T-helper 2 cell (primary cell): ENCODE results near the gene TBCCD1.
"Not testable (repeated sequence)": the region's sequence is repeated elsewhere in the genome, so short reads cannot be mapped to it uniquely, and the experiment has no call there.

Source experiments
- DNase-seq, 5 experiments: peaks; one replicate each; pipeline versions ENCODE4 v3.0.0 to v3.0.0-alpha.2; 2012 to 2022

Gene TBCCD1

DNA sequence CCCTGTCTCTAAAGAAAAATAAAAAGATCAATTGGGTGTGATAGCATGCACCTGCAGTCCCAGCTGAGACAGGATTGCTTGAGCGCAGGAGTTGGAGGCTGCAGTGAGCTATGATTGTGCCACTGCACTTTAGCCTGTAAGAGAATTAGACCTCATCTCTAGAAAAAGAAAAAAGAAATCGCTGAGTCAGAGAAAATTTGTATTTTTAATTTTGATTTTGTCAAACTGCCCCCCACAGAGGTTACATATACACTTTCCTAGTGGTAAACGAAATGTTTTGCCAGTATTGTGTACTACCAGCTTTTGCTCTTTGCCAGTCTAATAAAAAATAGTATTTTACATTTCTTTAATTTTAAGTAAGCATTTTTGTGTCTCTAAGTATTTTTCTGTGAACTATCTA lies 17.6 kb downstream of the TBCCD1 start:
- DNase-seq = no peak

DNA sequence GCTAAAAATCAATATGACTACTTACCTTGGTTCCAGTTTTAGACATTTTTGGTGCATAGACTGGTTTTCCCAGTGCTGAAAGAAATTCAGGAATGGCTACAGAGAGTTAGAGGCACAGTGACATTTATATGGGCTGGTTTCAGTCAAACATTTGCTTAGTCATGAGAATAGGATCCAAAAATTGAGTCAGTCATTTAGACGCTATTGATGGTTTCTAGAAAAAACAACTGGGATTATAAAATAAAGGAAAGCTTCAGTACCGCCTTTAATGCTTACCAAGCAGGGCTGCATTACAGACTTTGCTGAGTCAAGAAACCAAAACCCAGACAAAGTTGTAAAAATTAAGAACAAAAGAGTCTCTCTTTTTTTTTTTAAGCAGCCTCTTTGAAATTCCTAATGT lies 22.9 kb downstream of the TBCCD1 start, which contains the start of gene CRYGS:
TSS of gene CRYGS (minus strand) at position 100 of the 400 bp plus-strand sequence. CDS start at position 46, 54 bp downstream.
- no peak for DNase-seq

DNA sequence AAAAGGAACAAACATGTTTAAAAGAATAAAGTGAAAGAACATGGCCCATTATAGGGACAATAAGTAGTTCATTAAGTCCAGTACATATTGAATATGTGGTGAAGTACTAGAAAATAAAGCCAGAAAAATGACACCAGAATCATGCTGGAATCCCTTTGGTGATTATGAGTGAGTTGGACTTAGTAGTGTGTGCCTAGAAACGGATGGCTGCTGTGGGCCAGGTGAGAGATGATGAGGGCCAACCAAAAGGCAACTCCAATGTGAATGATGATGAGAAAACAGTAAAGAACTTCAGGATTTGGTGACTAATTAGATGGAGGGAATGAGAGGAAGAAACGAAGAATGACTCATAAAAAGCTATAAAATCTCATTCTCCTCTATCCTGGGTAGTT lies 26.3 kb downstream of the TBCCD1 start:
- no peak for DNase-seq

DNA sequence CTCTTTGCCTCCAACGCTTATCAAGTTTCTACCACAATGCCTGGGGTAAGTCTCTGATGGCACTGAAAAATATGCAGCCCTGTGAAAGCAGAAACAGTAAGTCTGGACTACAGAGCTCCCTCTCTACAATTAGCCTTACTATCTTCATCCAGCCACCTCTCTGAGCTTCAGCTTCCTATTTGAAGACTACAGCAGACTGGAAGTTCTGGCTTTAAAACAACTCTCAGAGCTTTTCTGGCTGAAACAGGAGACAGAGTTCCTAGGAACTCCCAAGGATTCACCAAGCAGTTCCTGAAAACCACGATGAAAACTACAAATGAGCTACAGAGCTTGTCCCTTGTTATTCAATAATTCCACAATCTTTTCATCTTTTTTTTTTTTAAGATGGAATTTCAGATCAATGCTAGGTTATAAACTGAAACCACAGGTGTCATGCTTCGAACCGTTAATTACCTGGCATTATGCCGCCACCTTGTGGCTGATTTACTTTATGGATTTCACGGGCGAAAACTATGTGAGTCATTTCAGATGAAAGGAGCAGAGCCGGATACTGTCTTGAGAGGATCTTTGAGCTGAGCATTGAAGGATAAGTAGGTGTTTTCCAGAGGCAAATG lies 26.8 kb downstream of the TBCCD1 start:
- peak; percentile 43 to 78 (median 68) for DNase-seq

DNA sequence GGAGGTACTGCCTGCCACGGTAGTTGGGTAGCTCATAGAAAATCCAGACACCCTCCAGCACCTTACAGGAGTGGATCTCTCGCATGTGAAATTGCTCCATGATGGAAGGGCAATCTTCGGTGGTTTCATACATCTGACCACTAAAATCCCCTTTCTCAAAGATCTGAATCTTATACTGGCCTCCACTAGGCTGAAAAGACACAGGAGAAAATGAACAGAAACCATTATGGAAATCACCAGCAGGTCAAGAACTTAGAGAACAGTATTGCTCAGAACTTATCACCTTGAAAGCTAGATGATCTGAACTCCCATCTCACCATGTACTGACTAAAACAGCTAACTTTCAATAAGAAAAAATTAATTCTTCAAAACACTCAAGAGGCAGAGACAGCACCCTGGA lies 28.4 kb downstream of the TBCCD1 start:
- DNase-seq = no peak

DNA sequence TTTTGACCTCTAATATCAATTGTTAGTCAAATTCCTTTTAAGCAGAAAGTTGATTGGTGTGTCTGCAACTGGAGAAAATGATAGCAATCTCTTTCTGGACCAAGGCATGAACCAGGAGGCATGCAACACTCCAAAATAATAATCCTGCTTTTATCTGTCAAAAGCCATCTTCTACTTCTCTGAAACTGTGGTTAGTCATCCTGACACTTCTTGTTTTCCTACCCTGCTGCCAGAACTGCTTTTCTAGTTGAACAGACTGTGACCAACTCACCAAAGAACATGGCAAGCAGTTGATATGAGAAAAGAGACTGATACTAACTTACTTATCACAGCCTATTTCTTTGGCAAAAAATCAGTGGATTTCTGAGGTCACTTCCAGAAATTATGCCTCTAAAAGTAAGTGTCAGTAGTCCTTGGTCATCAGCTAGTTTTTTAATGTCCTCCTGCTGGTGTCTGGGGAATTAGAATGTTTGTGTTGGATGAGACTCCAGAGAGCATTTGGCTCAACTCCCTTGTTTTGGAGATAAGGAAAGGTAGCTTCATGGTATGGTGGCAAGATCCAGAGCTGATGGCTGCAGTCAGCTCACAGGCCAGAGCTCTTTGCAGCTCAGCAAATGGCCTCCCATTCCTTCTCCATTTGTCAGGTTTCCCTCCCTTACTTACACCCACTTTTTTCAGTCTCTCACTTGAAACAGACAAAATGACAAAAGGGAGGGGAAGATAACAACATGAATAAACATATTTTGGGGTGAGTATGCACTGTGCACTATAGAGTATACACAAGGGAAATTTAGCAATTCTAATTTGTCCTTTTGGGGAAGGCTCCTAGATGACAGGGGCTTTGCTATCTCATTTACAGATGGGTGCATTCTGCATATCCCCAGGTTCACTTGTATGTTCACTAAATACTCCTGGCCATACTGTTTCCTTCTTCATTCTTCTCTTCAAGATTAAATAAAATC lies 30.0 kb downstream of the TBCCD1 start:
- no peak for DNase-seq

DNA sequence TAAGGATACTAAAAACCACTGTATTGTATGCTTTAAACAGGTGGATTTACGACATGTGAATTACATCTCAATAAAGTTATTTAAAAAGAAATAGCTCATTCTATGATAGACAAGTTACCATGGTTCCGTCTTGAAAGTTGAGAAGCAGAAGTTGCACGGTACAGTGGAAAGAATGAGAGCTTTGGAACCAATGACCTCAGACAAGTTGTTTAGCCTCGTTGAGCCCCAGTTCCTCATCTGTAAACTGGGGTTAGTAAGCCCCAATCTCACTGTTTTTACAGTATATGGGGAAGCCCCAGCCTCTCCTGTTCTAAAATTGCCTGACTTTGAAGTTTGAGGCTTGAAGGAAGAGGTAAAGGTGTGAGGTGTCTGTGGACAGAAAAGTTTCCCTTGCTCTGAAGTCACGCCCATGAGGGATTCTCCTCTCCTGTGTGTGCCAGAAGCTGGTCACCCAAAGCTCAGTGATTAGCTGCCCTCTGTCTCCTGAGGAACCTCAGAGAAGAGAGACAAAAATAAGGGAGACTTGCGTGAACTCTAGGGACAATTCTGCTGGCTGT lies 32.9 kb downstream of the TBCCD1 start:
- peak in 3 of 5 experiments; percentile 7 to 56 (median 25) for DNase-seq

DNA sequence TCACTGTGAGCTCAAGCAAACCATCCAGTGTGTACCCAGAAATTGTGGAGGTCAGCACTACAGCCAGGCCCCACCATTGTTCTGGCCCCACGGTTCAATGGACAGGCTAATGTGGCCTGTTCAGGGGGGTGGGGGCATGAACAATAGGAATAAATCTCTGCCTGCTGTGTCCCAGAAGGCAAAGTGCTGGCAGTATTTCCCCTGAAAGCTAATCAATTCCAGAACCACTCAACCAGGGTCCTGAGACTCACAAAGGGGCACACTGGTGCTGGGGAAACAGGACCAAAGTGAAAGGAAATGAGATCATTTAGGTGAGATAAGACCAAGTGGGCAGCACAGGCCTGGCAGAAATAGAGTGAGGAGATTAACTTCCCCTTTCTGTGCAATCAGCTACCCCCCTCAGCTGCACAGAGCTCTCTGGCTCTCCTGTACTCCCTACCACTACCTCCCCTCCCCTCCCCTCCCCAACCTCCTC lies 34.5 kb downstream of the TBCCD1 start:
- DNase-seq = no peak

DNA sequence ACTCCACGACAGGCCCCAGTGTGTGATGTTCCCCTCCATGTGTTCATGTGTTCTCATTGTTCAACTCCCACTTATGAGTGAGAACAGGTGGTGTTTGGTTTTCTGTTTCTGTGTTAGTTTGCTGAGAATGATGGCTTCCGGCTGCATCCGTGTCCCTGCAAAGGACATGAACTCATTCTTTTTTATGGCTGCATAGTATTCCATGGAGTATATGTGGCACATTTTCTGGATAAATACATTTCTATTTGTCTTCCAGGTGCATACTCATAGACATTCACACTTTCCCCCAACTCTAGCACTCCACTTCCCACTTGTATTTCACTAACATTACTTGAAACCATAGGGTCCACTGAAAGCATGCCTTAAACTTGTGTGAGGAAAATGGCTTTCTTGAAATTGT lies 35.4 kb downstream of the TBCCD1 start:
- DNase-seq = not testable (repeated sequence)

DNA sequence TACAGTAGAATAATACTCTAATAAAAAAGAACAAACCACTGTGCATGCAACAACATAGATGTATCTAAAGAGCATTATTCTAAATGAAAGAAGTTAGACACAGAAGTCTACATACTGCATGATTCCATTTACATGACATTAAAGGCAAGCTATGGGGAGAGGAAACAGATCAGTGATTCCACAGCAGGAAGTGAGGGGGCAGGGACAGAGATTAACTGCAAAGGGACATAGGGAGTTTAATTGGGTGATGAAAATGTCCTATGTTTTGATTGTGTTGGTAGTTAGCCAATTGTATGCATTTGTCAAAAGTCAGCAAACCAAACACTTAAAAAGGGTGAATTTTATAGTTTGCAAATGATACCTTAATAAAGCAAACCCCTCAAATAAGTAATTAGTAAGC lies 36.7 kb downstream of the TBCCD1 start:
- DNase-seq = no peak

DNA sequence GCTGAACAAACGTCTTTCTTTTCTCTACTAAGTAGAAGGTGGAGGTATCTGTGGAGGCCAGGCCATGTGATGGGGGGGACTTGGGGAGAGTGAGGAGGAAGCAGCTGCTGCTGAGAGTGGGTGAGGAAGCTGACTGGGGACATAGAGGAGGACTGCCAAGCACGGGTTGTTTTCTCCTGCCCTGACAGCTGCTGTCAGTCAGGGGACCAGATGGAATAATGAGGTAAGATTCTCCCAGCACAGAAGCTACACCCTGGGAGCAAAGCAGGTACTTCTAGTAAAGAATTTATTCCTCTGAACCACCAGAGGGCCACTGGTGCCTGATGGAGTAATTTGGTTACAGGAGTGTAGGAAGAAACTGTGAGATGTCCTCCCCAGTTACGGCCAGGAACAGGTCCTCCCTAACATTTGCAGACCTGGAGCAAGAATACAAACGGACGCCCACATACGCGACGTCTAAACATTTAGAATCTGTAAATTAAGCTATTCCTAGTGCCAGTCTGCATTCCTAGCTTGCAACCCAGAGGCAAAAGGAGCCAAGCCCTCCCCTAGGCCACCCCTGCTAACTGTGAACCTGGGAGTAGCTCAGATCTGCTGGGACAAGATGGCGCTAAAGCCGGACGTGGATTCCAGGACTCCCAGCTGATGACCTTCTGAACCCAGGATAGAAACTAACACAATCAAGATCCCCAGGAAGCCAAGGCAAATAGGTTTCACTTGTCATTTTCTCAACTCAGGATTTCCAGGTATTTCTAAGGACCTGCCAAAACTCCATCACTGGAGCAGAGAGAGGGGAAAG lies 37.7 kb downstream of the TBCCD1 start:
- no peak for DNase-seq

DNA sequence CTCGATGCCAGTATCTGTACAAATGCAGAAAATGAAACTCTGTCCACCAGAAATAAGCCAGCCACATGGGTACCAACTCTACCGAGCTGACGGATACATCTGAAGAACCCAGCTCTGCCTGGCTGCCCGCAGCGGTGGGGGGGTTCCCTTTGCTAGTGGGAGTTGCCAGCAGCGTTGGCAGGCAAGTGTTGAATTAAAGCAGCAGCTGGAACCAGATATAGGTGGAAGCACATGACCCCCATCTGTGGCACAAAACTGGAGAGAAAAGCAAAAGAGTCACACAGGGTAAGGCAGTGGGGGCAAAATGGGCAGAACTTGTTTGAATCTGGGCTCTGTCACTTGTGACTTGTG lies 40.9 kb downstream of the TBCCD1 start:
- DNase-seq = no peak

DNA sequence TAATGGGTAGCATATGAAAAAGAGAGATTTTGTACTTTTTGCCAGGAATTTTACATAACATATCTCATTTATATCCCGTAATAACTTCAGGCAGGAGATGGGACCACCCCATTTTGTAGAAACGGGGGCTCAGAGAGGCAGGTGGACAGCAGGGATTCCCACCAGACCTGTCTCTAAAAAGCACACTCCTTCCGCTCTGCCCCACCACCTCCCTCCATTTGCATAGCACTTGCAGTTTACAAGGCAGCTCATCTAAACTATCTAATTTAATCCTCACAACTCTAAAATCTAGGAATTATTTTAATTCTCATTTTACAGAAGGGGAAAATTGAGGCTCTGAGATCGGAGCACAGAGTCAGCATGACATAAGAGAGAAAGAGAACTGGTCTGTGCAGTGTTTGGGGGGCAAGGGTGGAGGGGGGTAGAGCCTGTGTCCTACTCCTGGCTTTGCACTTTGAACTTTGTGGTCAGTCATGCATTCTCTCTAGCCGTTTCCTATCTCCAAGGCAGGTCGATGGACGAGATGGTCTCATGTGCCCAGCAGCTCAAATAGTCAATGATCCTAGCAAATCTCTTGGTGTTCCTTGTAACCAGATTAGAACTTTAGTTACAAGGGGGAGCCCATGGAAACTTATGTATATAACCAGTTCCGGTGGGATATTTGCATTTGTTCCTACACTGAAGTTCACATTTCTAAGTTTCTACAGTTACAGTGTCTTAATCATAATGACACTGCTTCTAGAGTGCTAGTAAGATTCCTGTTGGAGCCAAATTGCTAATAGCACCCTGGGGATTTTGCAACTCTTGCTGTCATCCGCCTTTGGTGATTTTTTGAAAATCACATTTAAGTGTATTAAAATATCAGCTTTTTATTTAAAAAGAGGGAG lies 41.5 kb downstream of the TBCCD1 start:
- no peak for DNase-seq

DNA sequence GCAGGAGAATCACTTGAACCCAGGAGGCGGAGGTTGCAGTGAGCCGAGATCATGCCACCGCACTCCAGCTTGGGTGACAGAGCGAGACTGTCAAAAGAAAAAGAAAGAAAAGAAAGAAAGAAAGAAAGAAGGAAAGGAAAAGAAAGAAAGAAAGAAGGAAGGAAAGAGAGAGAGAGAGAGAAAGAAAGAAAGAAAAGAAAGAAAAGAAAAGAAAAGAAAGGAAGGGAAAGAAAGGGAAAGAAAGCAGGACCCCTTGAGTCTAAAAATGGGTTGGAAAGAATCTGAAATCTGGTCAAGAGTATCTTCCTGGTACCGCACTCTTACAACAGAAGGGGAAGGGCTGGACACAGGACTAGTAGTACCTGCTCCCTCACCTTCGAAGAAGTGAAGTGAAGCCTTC lies 42.5 kb downstream of the TBCCD1 start:
- no peak for DNase-seq

DNA sequence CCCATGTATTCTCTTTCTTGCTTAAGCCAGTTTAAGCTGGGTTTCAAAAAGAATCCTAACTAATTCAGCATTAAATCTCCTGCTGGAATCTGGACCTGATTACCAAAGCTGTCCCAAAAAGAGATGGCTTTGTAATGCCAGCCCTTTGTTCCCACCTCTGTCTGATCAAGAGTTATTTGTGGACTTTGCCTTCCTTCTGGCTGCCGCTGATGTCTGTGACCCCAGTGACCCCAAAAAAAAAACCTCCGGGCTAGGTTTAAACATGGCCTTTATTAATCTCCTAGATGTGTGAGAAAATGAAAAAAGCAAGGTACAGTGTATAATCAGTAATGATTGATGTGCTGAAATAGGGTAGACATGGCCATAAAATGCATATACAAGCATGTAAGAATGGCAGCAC lies 43.7 kb downstream of the TBCCD1 start:
- no peak for DNase-seq

DNA sequence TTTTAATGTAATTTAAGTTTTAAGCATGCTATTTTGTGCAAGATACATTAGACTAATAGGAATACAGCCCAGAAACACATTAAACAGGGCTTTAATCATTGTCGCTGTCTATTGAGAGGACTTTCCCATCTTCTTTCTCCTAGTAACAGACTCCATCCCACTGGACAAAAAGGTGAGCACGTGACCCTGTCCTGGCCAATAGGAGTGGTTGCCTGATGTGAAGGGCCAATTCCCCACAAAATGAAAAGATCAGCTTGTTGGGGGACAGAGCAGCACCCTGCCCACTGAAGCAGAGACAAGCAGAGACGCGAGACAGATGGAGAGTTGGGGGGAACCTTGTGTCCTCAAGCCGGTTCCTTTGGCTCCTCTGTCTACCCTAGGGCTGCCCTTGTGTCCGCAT lies 44.1 kb downstream of the TBCCD1 start:
- DNase-seq = no peak

DNA sequence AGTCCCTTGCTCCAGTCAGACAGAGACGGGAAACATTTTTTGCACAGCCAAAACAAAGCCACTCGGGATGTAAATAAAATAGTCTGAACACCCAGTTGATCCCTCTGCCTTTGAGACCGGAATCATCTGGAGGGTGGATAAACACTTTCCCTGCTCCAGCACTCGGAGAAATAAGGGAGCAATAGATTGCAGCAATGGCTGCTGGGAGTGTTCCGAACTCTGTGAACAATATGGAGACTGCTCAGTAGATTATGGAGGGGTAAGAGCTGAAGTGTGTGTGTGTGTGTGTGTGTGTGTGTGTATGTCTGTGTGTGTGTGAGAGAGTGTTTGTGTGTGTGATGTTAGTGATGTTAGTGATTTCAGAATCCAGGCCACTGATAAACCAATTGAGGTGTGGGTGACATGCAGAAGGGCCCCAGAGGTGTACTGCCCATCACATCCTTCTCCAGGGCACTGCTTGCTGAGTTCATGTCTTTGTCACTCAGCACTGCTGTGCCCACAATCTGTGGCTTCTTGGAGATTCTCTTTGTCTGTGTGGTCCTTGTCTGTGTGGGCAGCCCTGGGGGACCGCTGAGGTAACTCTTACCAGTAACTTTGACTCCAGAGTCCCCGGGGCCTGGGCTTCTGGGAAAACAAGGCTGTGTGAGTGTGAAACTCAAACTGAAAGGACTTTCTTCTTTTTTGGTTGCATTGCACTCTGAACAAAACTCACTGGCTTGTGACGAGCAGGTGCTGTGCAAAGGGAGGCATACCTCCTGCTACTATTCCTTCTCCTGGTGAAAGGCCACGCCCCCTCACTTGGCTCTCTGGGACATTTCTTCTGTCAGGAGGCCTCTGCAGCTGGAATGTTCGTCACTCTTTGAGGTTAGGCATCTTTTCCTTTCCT lies 45.9 kb downstream of the TBCCD1 start:
- DNase-seq = peak in 1 of 5 experiments; percentile 51

DNA sequence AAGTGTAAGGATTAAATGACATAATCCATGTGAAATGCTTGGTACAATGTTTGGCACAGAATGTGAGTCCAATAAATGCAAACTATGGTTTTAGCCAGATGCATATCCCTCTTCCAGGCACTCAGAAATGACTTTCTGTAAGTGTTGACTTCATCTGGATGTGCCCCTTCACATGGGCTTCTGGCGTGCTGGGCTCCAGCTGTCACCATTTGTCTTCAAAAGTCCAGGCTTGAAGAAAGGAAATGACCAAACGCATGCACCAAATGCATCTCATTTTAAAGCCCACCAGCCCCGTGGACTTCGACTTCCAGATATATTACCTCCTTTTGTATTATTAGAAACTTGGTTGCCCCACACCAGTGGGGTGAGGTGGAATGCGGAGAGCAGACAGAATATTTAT lies 46.7 kb downstream of the TBCCD1 start:
- no peak for DNase-seq

DNA sequence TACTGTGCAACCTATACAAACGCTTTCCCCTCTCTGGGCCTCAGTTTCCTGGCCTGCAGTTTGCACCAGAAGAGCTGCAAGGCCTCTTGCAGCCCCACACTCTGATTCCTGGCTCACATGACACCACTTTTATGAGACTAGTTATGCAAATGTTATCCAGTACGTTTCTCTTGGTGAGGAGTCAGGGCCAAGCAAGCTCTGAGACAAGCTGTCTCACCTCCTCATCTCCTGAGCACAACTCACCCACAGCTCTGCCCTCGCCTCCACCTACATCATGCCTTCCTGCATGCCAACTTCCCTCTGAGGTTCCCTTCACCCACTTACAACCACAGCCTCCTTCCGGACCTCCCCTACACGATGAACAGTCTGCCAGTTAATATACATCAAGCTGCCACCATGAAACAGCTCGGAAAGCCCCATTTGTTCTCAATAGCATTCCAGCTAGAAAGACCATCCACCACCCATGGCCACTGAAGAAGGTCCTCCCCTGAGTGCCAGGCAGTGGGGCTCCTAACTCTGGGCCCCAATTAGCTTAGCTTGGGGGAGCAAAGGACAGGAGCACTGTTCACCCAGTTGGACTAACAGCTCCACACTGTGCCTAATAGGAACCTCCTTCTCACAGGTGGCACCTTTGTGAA lies 48.0 kb downstream of the TBCCD1 start:
- DNase-seq = peak in 4 of 5 experiments; percentile 32 to 96 (median 69)

DNA sequence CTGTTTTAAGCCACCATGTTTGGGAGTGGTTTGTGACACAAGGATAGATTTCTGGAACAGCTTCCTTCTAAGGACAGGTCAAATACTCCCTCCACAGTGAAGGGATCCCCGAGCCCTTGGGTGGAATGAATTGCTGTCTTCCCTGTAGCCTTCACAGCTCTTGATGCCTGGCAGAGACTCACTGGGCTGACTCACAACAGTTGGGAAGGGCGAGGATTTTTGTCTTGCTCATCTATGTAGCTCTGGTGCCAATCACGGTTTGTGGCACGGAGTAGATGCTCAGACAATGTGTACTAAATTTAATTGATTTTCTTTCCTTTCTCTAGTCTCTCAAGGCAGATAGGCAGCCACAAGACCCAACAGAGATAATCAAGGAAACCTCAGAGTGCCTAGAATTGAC lies 49.9 kb downstream of the TBCCD1 start:
- no peak for DNase-seq
